GM18867 (cell line): ENCODE data around the gene CKB.

Experiments used
- ATAC-seq: cut with Tn5 transposase; IDR thresholded peaks from one replicate; pipeline ENCODE4 v1.9.1; 2021; ENCODE audit warnings: mild to moderate bottlenecking, moderate library complexity; ENCODE audit not compliant: unreplicated experiment

The CKB gene

GRCh38 chr14:103550451-103551337, 28.1 kb upstream of the CKB start:
- no peak for ATAC-seq

- no peak for ATAC-seq
Observed at GRCh38 chr14:103549361-103550311, 27.0 kb upstream of the CKB start.

DNA sequence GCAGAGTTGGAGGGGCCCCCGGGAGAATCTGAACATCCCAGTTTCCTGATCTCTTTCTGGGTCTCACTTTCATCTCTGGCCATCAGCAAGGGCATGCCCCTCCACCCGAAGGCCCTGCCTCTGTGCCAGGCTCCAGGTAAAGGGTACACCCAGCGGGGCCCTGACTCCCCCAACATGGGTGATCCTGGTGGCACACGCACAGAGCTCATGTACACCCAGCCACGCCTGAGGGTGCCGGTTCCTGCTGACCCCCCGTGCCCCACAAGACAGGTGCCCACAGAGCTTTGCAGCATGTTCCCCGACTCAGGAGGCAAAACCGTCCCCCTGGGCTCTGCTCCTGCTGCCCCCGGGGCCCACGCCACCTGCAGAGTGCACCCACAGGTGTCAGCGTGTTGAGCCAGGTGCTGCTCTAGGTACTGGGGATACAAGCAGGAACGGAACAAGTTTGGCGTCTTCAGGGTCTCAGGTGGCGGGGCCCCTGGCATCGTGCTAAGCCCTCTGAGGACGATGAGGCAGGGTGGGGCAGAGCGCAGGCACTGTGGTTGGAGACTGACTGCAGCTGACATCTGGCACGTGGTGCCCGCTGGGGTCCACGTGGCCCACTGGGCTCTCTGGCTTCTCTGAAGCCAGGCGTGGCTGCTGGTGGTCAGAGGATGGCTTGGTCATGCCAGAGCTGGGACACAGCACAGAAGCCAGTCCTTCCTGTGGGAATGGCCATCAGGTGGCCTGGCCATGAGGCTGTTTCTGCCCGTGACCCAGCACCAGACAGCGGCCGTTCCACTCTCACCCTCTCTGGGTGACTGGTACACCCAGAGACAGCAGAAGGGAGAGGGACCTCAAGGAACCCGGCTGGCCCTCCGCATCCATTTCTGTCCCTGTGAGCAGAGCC, 26.1 kb upstream of the CKB start:
- ATAC-seq: no peak

- no peak for ATAC-seq
Observed at GRCh38 chr14:103547941-103548462, 25.4 kb upstream of the CKB start.

DNA sequence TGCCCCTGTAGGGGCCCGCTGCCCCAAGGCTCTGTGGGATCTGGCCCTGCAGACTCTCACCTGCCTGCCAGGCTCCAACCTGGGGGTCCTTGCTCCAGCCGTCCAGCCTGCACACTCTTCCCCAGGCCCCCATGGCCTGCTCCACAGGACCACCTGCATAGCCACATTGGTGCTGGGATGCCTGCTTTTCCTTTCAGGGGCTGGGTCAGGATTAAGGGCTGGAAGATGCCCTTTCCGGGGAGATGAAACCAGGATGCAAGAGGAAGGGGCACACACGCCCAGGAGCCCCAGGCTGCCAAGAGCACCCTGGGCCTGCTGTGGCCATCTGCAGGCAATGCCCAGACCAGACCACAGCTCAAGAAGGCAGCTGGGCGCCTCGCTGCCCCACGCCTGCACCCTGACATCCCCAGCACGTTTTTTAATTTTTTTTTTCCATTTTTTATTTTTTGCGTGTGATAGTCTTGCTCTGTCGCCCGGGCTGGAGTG, 24.9 kb upstream of the CKB start:
- ATAC-seq: no peak

DNA sequence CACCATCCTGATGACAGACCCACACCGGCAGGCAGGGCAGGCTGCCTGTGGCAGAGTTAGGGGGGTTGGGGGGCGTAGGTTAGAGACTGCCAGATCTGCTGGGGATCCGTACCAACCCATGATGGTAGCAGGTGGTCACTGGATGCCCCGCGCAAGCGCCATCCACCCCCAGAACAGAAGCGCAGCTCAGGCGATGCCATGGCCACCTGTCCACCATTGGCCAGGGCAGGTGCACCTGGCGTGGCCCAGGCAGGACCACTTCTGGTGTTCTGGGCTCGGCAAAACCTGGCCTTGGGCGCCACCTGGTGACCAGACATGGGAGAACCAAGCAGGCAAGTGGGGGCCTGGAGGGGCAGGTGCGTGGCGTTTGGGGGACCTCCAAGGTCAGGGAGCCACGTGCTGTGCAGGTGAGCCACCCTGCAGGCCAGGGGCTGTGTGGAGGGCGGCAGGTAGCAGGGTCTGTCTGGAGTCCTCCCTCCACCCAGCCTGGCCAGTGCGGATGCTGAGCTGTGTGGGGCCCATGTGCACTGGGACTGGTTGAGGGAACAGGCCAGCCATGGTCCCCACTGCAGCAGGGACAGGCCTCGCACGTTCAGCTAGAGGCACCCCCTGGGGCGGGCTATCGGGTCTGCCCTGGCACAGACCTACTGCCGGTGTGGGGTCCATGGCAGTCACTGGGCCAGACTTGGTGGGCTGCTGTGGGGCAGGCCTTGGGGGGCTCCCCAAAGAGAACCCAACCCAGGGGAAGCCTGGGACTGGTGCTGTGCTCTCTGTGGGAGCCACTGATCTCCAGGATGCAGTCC, 24.2 kb upstream of the CKB start:
- ATAC-seq: peak; percentile 57

DNA sequence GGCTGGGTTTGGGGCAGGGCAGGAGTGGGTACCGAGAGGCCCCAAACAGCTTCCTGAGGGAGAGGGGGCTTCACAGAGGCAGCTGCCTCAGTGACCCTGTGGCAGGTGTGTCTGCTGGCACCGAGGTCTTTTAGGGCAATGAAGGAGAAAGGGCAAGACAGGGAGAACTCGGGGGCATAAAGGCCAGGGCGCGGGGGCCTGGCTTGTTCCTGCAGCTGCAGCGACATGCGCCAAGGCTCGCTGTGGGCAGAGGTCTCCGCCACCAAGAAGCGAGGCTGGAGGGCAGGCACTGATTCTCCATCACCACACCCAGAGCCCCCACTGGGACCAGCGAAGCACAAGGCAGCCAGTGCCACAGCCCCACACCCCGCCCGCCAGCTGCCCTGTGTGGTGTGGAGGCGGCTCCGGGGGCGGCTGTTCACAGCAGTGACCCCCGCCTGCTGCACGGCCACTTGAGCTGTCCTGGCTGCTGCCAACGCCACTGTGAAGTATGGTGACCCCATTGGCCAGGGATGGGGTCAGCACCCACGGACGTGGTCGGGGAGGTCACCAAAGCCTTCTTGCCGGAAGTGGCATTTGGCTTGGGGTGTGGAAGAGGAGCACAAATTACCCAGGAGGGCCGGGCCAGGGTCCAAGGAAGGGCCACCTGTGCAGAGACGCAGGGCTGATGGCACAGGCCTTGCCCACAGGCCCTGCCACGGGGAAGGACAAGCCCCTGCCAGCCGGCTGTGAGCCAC, 23.5 kb upstream of the CKB start:
- no peak for ATAC-seq

DNA sequence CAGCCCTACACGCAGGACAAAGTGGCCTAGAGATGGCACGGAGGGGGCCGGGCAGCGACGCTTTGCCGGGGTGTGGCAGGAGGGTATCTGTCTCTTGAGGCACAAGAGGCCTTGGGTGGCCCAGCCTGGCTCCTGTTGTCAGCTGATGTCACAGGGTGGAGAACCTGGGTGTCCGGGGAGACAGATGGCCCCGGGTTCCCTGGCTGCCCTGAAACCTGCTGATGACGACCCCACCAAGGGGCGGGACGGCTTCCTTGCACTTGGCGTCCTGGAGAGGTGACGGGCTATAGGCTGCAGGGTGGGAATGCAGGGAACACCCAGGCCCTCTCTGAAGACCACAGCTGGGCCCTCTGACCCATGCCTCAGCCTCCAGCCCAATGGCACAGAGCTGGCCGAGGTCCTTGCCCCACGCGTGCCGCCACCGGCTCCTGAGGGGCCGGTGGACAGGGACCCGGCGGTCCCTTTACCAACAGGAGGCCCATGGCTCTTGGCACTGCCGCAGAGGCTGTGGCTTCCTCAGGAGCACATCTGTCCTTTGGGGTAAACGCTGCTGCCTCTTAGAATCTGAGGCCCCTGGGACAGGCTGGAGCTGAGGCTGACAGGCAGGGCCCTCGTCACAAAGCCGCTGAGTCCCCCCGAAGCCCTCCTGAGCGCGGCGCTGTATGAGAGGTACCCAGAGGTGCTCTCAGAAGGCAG, 22.7 kb upstream of the CKB start:
- no peak for ATAC-seq

- ATAC-seq: no peak
Observed at GRCh38 chr14:103544388-103545218, 22.0 kb upstream of the CKB start.

- ATAC-seq: no peak
Observed at GRCh38 chr14:103543721-103544387, 21.2 kb upstream of the CKB start.

DNA sequence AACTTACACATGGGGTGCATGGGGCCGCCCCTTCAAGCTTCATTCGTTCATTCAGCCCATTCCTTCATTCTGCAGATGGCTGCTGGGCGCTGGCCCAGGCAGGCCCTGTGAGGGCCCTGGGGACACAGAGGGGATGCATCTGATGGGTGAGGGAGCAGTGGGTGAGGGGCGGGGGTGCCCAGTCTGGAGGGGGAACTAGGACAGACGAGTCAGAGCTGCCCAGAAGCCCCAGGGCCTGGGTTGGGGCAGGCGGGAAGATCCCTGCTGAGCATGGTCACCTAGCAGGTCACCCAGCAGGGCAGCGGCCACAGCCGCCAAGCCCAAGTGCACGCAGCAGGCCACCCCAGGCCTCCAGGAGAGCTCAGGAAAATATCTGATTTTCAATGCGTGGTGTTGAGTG, 20.5 kb upstream of the CKB start:
- ATAC-seq: no peak

DNA sequence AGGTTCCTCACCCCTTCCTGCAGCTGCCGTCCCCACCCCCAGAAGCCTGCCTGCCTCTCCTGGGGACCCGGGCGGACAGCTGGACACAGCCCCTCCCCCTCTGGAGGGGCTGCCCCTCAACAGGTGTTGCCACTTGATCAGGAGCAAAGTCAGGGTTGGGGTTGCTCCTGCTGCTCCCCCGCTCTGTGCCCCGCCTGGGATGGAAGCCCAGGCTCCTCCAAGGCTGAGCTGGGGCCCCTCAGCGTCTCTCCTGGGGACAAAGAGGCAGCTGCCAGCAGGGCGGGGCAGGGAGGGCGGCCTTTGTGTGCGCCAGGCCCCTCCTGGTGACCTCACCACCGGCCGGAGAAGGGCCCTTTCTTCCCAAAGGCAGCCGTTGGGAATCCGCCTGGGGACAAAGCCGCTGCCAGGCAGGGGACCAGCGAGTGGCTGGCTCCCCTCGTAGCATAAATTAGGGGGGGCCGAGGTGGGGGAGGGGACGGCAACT, 20.0 kb upstream of the CKB start:
- no peak for ATAC-seq

- ATAC-seq: no peak
Observed at GRCh38 chr14:103541709-103542604, 19.3 kb upstream of the CKB start.

GRCh38 chr14:103540821-103541708, 18.4 kb upstream of the CKB start:
- ATAC-seq: no peak
